Pulmonary artery endothelial cell (primary cell): Measurements from ENCODE around the gene DNAH3. TPM values are rescaled to one million over a fixed set of nuclear protein-coding genes. Genes with fewer than 3 reads are reported as not detected.

Experiments used
- DNase-seq: peaks from one replicate; pipeline ENCODE4 v3.0.0-alpha.2; 2011; ENCODE audit warnings: low read depth, low spot score
- total RNA-seq: library from RNA; depleted of rRNA; stranded (reverse); fragments of >200 nt; gene quantifications from 2 replicates; pipeline ENCODE4 v1.2.3, GENCODE V29; 2014

The DNAH3 gene
- total RNA-seq, 1 donor from 2014 or later: not detected

DNA sequence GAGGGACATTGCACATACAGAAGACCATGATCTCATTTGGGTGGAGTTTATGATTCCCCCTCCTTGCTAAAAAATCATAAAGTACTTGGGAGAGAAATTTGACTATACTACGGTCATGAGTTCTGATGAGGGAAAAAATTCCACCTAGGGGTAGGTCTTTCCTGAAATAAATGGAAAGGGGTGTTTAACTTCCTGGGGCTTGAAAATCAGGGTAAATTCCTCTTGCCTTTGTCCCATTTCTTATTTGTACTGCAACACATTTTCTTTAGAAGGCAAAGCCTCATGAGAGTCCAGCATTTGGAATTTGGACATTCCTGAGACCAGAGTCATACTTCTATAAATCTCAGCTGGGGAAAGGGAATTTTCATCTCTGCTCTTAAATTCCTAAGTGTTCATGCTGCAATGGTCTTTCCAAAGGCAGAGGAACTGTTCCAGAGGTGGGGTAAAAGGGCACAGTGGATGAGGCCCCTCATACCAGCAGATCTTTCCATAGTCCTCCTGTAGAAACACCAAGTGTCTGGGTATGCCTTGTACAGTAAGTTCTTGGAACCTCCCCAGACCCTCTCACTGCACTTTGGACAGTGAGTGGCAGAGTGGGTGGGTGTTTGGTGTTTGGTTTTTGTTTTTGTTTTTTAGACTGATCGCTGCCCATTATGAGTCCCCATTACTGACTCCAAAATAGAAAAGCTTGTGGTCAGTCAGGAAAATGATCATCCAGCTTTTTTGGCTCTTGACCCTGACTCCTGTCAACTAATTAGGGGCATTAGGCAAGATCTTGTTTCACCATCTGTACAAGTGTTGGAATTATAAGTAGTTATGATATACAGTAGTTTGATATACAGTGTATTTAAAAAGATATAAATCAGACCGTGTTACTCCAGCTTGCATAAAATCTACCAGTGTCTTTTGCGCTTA is 244.0 kb downstream of the DNAH3 start:
- peak; percentile 75 for DNase-seq

DNA sequence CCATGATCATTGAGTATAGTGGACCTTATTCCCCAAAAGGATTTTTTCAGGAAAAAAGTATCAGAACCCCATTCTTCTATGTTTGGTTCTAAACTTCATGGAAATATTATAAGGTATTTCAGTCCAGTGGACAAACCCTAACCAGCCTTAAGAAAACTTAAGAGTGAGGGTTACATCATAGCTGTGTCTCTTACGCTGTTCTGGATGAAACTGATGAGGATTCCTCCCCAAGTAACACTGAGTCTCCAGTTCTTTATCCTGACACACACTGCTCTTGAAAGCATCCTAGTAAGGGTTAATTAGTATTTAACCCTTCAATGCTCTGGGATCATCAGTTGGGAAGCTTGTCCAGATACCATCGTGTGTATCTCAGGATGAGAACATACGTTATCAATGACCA is 245.1 kb downstream of the DNAH3 start:
- DNase-seq: no peak

DNA sequence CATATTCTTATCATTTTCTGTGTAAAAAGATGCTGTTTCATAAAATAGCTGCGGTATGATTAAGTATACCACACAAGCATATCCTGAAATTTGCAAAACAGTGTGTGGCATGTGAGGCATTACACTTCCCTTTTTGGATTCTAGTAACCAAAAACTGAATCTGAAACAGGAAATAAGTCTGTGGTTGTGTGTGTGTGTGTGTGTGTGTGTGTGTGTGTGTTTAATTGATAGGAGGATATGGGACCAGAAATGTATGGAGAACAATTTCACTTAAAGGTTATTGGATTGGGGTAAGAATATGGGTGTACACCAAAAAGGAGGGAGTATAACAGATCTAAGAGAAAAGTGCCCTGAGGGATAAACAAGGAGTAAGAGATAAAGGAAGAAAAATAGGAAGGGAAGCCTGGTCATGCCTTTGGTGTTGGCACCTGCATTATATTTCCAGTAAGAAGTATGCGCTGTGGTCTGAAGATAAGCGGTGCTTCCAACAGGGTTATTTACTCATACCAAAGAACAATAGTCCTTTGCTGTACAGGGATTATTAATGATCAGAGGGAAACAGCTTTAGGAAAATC is 246.1 kb downstream of the DNAH3 start:
- DNase-seq: peak; percentile 96

DNA sequence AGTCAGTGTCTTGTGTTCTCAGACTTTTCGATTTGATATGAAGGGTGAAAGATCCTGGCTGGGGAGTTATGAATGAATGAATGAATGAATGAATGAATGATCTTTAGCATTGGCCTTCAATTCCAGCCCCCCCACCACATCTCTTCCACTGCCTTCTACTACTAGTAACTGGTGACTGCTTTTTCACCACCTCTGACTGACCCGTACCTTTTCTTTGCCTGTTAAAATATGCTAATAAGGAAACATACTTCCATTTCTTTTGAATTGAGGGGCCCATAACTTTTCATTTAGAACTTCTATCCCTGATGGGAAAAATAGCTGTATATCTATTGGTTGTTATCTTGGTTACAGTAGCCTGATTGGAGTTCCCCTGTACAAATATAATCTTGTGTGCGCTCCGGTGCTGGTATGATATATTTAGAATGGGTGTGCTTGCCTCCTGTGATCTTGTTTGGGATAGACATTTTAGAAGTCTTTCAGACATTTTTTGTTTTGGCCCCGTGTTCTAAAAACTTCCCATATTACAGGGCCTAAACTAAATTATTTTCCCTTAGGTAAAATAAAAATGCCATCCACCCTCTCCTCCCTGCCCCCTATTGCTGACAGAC is 246.6 kb downstream of the DNAH3 start:
- DNase-seq: no peak

DNA sequence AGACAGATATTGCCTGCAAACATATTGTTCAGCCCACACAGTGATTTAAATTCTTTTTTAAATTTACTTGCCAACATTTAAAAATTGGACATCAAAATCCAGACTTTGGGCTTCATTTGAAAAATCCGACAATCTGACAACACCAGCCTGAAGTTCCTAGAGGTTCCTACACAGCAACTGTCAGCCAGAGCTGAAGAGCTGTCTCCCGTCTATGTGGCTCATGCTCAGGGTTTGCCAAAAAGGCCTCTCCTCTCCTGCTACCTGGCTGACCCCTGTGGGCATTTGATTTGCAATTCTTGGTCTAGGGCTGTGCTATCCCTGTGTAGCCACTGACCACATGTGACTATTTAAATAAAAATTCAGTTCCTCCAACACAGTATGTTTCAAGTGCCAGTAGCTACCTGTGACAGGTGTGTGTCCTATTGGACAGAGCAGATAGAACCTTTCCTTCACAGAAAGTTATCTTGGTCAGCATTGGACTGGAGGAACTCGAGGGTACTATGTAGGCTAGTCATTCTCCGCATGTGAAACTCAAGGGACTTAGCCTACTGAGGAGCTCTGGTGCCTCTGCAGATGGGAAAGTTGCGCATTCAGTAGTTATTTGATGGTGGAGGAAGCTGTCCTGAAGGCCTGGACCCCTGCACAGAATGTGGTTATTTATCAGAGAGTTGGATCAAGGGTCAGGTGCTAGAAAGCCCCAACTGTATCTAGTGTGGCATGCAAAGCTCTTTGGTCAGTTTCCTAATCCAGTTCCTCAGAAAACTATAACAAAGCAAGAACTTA is 247.3 kb downstream of the DNAH3 start:
- DNase-seq: no peak

DNA sequence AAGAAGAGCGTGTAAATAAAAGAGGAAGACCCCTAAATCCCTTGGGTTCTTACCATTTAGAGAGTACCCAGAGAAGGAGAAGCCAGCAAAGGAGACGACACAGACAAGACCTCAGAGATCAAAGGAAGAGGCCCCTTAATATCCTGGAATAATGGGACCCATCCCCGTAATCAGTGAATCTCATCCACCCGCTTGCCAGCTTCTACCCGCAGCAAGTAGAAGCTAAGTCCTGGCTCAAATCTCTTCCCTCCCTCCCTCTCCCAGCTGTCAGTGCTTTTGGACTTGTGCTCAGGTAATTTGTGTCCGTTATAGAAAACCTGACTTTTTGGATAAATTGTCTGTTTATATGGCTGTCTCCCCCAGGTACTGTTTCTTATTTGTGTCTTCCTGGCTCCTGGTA is 248.2 kb downstream of the DNAH3 start:
- DNase-seq: no peak

DNA sequence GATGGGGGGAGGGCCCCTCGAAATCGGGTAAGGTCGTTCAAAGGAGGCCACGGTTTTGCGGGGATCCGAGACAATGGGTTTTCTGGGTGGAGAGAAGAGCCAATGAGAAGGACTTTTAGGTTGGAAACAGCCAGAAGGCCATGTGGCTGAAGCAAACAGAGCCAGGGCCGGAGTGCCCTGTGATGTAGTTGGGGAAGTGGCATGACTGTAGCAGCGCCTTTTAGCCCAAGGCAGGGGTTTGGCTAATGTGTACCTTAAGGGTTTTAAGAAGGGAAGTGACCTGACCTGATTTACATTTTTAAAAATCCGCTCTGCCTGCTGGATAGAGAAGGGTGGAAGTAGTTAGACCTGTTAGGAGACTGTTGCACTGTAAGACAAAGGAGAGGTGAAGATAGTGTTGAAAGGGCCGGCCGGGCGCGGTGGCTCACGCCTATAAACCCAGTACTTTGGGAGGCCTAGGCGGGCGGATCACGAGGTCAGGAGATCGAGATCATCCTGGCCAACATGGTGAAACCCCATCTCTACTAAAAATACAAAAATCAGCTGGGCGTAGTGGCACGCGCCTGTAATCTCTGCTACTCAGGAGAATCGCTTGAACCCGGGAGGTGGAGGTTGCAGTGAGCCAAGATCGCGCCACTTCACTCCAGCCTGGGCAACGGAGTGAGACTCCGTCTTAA is 249.1 kb downstream of the DNAH3 start:
- DNase-seq: no peak

DNA sequence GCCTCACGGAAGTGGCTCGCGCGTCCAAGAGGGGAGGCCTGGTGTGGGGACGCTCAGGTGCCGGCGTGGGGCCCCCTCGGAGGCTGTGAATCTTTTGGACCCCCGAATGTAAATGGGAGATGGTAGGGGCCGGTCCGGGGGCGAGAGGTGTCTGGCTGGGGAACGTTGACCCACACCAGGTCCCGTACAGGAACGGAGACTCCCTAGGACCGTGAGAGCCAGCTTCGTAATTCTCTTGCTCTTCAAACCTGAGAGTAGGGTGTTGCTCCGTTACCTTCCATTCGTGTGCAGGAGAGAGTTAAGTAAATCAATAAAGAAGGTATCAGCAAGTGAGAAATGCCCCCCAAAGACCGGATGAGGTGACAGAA is 249.6 kb downstream of the DNAH3 start:
- no peak for DNase-seq

DNA sequence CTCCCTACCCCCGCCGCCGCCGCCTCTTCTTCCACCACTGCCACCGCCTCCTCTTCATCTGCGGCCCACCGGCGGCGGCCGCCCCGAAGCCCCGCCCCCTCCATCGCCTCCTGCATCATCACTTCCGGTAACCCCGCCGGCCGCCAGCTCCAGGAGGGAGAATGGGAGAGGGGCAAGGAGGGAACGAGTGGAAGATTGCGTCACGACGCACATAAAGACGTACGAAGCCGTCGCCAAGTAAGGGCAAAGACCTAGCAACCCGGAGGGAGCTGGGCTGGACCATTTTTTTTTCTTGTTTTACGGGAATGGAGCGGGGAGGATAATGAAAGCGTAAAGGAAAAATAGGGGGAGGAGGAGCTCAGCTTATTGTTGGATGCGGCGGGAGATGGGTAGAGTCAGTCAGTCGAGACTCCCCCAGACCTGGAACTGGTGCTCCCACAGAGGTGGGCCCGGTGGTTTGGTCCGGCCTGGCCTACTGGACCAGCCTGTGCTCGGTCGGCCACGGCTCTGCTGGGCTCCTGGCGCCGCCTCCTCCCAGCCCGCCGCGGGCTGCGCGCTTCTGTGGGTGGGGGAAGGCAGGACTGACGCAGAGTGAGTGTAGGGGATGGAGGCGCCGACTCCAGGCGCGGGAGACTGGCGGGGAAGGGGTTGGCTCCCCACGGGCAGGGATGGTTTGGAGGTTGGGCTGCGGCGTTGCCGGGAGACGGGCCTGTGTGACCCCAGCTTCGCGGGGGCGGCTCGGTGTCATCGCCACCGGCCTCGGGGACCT is 250.2 kb downstream of the DNAH3 start, which contains the start of the genes DCUN1D3 and LYRM1:
TSS of gene DCUN1D3 (minus strand) at position 60 of the 769 bp plus-strand sequence. CDS start 37,820 bp downstream, outside the sequence.
TSS of gene LYRM1 (plus strand) at position 473 of the 769 bp plus-strand sequence. CDS start 14,785 bp downstream, outside the sequence.
- peak; percentile 99 for DNase-seq

DNA sequence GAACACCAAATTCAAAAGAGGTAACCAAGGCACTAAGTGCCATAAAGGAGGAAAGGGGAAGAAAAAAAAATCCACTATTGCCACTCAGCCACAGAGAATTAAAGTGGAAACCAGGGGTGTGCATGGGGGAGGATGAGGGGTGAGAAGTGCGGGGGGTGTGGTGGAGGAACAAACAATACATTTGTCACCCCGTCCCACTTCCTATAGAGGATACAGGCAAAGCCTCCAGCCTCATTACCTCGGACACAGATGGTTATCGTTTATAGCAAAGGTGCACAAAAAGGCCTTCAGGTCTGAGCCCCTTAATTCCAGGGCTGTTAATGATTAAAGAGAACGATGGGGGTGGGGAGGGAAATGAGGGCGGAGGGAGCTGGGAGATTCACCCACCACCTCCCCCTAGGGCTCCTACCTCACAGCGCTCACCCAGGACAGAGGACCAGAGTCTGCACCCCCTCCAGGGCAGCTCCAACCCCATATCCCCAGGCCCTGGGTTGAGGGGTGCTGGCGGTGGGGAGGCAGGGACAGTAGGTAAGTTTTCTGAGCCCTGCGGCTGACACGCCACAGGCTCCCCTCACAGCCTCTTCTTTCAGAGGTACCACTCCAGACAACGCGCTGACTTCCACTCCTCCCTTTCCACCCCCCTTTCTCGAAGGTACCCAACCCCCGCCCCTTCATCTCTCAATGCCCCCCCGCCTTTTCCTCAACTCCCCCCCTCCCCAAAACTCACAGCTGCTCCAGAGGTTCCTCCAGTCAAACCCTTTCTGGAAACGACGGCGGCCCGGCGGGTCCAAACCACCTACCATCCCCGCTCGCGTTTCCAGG is 251.0 kb downstream of the DNAH3 start:
- DNase-seq: no peak

DNA sequence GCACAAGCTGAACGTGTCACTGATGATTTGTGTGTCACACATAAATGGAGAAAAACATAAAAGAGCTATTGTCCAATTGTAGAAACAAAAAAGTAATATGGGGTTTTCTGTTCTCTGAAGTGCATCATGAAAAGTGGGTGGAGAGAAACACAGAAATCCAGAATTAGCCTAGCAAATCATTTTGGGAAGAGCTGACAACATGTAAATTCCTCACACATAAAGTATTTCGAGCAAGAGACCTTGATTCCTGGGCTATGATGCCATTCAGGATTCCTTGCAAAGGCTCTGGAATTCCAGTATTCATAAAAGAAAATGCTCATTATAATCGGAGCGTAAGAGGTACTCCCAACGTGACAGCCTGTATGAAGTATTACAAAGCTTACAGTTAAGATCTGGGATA is 251.6 kb downstream of the DNAH3 start:
- DNase-seq: no peak

DNA sequence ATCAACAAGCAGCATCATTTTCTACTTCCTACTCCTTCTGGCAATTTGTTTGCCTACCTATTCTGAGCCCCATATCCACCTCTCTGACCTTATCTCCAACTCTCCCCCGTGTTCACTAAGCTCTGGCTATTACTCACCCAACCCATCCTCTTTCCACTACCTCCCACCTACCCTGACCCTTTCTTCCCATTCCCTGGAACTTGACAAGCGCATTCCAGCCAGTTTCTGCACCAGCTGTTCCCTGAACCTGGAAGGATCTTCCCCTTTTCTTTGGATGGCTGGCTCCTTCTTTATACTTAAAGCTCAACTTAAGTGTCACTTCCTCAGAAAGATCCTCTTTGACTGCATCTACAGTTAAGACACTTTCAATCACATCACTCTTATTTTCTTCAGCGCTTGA is 252.7 kb downstream of the DNAH3 start:
- no peak for DNase-seq

DNA sequence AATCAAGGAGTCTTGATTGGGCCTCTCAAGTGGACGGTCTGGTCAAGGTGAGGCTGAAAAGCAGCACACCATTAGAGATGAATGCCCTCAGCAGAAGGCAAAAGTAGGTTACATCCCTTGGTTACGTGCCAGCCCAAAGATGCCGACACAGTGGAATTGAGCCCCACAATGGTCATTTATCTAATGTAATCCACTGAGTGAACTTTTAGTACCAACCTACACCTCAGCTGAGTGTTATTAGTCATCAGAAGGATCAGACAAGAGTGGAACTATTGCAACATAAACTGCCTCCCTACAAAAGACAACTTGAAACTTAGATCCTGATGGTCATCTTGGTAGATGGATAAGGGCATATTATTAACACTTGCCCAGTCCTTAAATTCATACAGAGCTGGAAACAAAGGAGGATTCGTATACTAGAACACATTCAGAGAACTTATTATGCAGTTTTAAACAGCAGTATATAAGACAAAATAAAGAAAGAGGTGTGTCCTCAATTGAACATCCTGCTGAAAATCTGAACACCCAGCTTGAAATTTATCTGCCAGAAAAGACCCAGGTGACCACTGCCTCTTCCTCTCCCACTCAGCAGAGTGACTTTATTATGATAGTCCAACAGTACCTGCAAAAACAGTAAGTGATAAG is 253.3 kb downstream of the DNAH3 start:
- DNase-seq: no peak

DNA sequence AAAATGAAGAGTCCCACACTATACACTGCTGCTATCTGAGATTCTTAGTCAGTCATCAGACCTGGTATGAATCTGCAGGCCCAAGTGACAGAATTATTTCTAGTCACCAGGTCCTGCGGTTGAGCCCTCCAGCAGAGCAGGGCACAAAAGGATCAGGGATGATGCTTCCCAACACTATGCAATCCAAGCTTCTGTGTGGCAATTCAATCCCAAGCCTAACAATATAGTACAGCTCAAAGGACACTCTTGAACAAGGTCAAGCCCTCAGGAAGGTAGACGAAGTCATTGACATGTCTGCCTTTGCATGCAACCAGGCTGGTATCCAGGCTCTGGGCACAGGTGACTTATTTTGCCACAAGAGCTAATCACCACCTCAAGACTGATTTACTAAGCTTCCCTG is 256.3 kb downstream of the DNAH3 start:
- no peak for DNase-seq

DNA sequence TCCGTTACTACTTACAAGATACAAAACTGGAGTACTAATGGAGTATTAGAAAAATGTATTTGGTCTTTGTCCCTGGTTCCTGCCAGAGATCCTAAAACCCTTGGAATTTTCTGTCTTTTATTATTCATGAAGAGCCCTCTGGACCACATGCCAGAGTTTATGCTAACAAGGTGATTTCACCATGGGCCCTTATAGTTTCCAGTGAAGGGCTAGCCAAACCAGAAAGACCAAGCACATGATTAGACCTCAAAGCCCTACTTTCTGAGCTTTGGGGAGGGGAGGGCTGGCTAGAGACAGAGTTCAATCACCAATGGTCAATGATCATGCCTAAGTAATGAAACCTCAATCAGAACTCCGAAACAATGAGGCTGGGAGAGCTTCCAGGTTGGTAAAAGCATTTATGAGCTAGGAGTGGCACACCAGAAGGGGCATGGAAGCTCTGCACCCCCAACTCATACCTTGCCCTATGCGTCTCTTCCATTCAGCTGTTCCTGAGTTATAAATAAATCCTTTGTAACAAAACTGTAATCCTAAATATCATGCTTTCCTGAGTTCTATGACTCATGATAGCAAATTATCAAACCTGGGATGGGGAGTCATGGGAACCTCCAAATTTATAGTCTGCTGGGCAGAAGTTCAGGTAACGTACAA is 260.9 kb downstream of the DNAH3 start:
- no peak for DNase-seq

DNA sequence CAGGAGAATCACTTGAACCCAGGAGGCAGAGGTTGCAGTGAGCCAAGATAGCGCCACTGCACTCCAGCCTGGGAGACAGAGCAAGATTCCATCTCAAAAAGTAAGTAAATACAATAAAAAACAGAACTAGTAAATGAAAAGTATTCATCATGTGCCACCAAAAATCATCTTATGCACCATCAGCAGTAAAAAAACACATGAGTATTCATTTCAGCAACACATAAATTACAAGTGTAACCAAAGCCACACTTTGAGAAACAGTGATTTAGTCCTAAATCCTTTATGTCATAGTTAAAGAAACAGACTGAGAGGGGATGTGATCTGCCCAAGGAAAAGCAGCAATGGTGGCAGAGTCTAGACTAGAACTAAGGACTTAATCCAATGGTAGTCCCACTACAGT is 263.4 kb downstream of the DNAH3 start:
- DNase-seq: no peak

DNA sequence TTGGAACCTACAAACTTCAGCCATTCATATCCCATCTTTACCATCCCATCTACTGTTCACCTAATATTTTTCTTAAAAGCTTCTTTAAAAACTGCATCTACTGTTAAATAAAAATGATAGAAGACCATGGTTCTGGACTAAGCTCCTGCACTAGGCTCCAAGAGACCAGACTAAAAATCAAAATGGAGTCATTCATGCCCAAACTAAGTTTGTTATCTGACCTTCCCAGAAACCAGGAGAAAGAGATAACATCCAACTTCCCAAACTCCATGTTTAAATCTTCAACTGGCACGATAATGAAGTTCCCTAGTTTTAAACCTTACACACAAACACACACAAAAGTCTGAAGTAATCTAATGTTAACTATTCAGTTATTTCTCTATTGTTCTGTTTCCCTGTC is 264.3 kb downstream of the DNAH3 start:
- DNase-seq: no peak

DNA sequence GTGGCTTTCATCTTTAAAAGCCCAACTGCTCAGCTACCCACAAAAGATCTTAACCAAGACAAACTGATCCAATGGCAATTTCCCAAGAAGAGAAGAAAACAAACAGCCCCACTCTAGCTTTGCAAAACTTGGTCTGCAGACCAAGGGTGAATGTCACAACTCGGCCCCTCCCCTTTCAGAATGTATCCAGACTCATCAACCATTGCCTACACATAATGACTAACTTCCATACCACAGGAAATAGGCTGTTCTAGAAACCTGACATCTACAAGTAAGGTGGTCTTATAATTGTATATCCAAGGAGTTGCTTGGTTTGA is 266.4 kb downstream of the DNAH3 start:
- no peak for DNase-seq
